Measurements from ENCODE around the gene LDLRAP1.

- TF ChIP-seq ELF4 (CRISPR knock-in tag; IDR thresholded peaks at IDR 0.05; ENCODE audit: low read depth) (no peak), MXD4 (CRISPR knock-in tag; IDR thresholded peaks at IDR 0.05; ENCODE audit: borderline replicate concordance) (no peak), CTCF (IDR thresholded peaks at IDR 0.05) (no peak), TEAD4 (CRISPR knock-in tag; IDR thresholded peaks at IDR 0.05) (no peak), SOX15 (CRISPR knock-in tag; IDR thresholded peaks at IDR 0.05) (no peak)
- TF ChIP-seq, protein P1, sequence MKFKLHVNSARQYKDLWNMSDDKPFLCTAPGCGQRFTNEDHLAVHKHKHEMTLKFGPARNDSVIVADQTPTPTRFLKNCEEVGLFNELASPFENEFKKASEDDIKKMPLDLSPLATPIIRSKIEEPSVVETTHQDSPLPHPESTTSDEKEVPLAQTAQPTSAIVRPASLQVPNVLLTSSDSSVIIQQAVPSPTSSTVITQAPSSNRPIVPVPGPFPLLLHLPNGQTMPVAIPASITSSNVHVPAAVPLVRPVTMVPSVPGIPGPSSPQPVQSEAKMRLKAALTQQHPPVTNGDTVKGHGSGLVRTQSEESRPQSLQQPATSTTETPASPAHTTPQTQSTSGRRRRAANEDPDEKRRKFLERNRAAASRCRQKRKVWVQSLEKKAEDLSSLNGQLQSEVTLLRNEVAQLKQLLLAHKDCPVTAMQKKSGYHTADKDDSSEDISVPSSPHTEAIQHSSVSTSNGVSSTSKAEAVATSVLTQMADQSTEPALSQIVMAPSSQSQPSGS (CRISPR knock-in tag; IDR thresholded peaks at IDR 0.05; ENCODE audit: borderline replicate concordance, low read depth) = no peak
These were observed 28.1 kb downstream of the LDLRAP1 start for GRCh38 chr1:25571522-25571970.

Data from WTC11 (cell line).